Vagina (tissue), 2 donors: ENCODE measurements around the gene ASB10.

Source experiments
- CTCF ChIP-seq, 3 experiments: fragments of 450-650 bp in 2 of 3; fragments of 200-600 bp in 1 of 3; sonication (generic) in 1 of 3; IDR thresholded peaks; one replicate each; pipeline ENCODE4 v1.5.1; 2017 to 2019; ENCODE audit warnings: antibody characterized with exemption in 3 of 3, mild to moderate bottlenecking in 2 of 3, moderate library complexity in 2 of 3
- POLR2A ChIP-seq, 2 donors: fragments of 450-650 bp; IDR thresholded peaks; one replicate each; pipeline ENCODE4 v1.6.1; 2017; ENCODE audit warnings: antibody characterized with exemption in 2 of 2, mild to moderate bottlenecking in 2 of 2, moderate library complexity in 2 of 2

GRCh38 chr7:151179946-151180345 is 7.1 kb downstream of the ASB10 start:
- no peak for TF ChIP-seq POLR2A (IDR thresholded peaks at IDR 0.05)
- no peak for TF ChIP-seq CTCF (IDR thresholded peaks at IDR 0.05)
